Measurements from ENCODE around the gene FAM229A. TPM values are rescaled to one million over a fixed set of nuclear protein-coding genes. Genes with fewer than 3 reads are reported as not detected.
A peak's percentile ranks its signal among the peaks of the same experiment; 100 is the strongest.

Gene FAM229A
- total RNA-seq, 1 donor from 2014 or later: 8.5 TPM

DNA sequence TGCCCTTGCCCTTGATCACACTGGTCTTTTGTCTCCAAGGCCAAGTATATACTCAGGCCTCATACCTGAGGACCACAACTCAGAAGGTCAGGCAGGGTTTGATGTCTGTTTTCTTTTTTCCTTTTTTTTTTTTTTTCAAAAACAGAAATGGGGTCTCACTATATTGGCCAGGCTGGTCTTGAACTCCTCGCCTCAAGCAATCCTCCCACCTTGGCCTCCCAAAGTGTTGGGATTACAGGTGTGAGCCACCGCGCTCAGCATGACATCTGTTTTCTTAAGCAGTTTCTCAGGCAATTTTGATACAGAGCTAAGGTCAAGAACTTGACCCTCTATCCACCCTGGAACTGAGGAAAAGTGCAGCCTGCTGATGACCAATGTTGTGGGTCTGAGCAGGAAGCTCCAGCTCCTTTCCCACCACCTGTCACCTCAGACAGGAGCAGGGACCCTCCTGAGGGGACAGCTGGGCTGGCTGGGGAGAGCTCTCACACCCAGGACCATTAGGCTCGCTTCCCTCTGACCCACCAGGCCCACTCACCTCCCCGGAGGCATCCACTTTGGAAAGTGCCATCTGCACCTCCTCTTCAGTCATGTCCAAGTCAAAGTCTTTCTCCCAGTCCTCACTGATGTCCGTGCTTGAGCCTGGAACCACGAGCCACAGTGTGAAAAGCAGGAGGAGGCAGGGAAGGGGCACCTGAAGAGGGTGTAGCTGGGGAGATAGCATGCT is 5.8 kb upstream of the FAM229A start:
- peaks cover 45% of the 10 kb centered on the region for H3K36me3 Mint-ChIP-seq (ENCODE audit: low read depth, unreplicated experiment)
- no peak overlapping the region for H3K4me3 Mint-ChIP-seq (ENCODE audit: unreplicated experiment)
- peaks cover 2% of the 10 kb centered on the region for H3K4me1 Mint-ChIP-seq (ENCODE audit: unreplicated experiment)
- no peak overlapping the region for H3K27ac Mint-ChIP-seq (ENCODE audit: unreplicated experiment)
- DNase-seq (ENCODE audit: low spot score): no peak
- no peaks in the 10 kb centered on the region for H3K9me3 Mint-ChIP-seq (ENCODE audit: unreplicated experiment)
- TF ChIP-seq, protein P1, sequence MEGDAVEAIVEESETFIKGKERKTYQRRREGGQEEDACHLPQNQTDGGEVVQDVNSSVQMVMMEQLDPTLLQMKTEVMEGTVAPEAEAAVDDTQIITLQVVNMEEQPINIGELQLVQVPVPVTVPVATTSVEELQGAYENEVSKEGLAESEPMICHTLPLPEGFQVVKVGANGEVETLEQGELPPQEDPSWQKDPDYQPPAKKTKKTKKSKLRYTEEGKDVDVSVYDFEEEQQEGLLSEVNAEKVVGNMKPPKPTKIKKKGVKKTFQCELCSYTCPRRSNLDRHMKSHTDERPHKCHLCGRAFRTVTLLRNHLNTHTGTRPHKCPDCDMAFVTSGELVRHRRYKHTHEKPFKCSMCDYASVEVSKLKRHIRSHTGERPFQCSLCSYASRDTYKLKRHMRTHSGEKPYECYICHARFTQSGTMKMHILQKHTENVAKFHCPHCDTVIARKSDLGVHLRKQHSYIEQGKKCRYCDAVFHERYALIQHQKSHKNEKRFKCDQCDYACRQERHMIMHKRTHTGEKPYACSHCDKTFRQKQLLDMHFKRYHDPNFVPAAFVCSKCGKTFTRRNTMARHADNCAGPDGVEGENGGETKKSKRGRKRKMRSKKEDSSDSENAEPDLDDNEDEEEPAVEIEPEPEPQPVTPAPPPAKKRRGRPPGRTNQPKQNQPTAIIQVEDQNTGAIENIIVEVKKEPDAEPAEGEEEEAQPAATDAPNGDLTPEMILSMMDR (IDR thresholded peaks at IDR 0.05; ENCODE audit: unreplicated experiment): no peak
- peaks cover 4% of the 10 kb centered on the region for H3K27me3 Mint-ChIP-seq (ENCODE audit: unreplicated experiment)

- H3K4me3 Mint-ChIP-seq (ENCODE audit: unreplicated experiment): peak overlapping the region; percentile 25
- H3K27me3 Mint-ChIP-seq (ENCODE audit: unreplicated experiment): peaks cover 10% of the 10 kb centered on the region
- H3K9me3 Mint-ChIP-seq (ENCODE audit: unreplicated experiment): no peaks in the 10 kb centered on the region
- peaks cover 14% of the 10 kb centered on the region for H3K4me1 Mint-ChIP-seq (ENCODE audit: unreplicated experiment)
- TF ChIP-seq, protein P1 (IDR thresholded peaks at IDR 0.05; ENCODE audit: unreplicated experiment): no peak
- no peak overlapping the region for H3K27ac Mint-ChIP-seq (ENCODE audit: unreplicated experiment)
- DNase-seq (ENCODE audit: low spot score): no peak
- H3K36me3 Mint-ChIP-seq (ENCODE audit: low read depth, unreplicated experiment): peaks cover 47% of the 10 kb centered on the region
Observed at GRCh38 chr1:32365445-32365844, 3.2 kb upstream of the FAM229A start.

DNA sequence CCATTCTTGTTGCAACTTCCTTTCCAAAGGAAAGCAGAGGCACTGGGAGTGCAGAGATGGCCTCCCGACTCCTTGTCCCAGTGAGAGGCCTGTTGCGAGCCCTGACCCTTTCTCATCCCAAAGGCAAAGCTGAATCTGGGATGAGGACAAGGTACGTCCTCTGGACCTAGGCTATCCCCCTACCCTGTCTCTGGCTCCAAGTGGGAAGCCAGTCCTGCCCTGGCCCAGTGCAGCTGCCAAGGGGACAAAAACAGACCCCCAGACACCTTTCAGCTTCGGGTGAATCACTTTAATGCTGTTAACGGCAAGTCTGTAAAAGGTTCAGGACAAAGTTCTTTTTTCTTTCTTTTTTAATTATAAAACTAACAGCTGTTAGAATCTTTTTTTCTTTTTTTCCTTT is 2.6 kb upstream of the FAM229A start:
- Mint-ChIP-seq H3K9me3 (ENCODE audit: unreplicated experiment) (no peaks in the 10 kb centered on the region), H3K4me3 (ENCODE audit: unreplicated experiment) (no peak overlapping the region), H3K4me1 (ENCODE audit: unreplicated experiment) (peaks cover 16% of the 10 kb centered on the region), H3K36me3 (ENCODE audit: low read depth, unreplicated experiment) (peaks cover 48% of the 10 kb centered on the region), H3K27me3 (ENCODE audit: unreplicated experiment) (peaks cover 12% of the 10 kb centered on the region), H3K27ac (ENCODE audit: unreplicated experiment) (no peak overlapping the region)
- no peak for DNase-seq (ENCODE audit: low spot score)
- TF ChIP-seq, protein P1 (IDR thresholded peaks at IDR 0.05; ENCODE audit: unreplicated experiment): no peak

- TF ChIP-seq, protein P1 (IDR thresholded peaks at IDR 0.05; ENCODE audit: unreplicated experiment): no peak
- no peaks in the 10 kb centered on the region for H3K9me3 Mint-ChIP-seq (ENCODE audit: unreplicated experiment)
- no peak overlapping the region for H3K27ac Mint-ChIP-seq (ENCODE audit: unreplicated experiment)
- peaks cover 14% of the 10 kb centered on the region for H3K27me3 Mint-ChIP-seq (ENCODE audit: unreplicated experiment)
- peaks cover 21% of the 10 kb centered on the region for H3K4me1 Mint-ChIP-seq (ENCODE audit: unreplicated experiment)
- H3K4me3 Mint-ChIP-seq (ENCODE audit: unreplicated experiment): no peak overlapping the region
- peaks cover 50% of the 10 kb centered on the region for H3K36me3 Mint-ChIP-seq (ENCODE audit: low read depth, unreplicated experiment)
- DNase-seq (ENCODE audit: low spot score): no peak
Observed at GRCh38 chr1:32363713-32364112, 1.4 kb upstream of the FAM229A start.

DNA sequence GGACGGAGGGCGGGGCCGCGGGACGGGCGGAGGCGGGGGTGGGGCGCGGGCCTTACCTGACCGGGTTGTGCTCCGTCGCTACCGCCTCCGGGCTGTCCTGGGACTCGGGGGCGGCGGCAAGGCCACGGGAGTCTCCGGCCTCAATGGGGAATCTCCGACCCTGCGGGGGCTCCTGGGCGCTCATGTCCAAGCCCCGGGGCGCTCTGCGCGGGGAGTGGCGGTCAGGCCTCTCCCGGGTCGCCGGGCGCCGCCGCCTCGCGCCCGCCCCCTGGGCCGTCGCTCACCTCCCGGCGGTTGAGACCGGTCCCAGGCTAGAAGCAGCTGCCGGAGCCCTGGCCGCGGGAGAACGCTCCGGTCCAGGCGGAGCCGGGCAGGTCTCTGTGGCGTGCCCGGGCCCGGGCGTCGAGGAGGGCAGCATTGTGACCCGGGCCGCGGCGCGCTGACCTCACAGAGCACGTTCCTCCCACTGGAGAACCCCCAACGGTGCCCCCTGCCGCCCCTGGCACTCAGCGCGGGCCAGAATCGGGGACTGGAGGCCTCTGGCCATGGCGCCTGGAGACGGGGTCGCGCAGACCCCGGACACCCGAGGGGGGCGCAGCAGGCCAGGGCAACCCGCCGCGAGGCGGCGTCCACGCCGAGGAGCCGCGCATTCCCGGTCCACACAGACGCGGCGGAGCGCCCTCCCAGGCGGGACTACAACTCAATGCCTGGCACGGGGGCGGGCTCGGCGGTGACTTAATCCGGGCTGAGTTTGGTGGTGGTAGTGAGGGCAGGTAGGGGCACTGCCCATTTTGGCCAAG is 411 bp downstream of the FAM229A start:
- Mint-ChIP-seq H3K9me3 (ENCODE audit: unreplicated experiment) (no peaks in the 10 kb centered on the region), H3K4me3 (ENCODE audit: unreplicated experiment) (no peak overlapping the region), H3K4me1 (ENCODE audit: unreplicated experiment) (peaks cover 21% of the 10 kb centered on the region), H3K27me3 (ENCODE audit: unreplicated experiment) (peaks cover 20% of the 10 kb centered on the region), H3K36me3 (ENCODE audit: low read depth, unreplicated experiment) (peaks cover 46% of the 10 kb centered on the region), H3K27ac (ENCODE audit: unreplicated experiment) (no peak overlapping the region)
- TF ChIP-seq, protein P1 (IDR thresholded peaks at IDR 0.05; ENCODE audit: unreplicated experiment): no peak
- DNase-seq (ENCODE audit: low spot score): peak; percentile 58

Data from endothelial cell (in vitro differentiated cells).